ENCODE measurements around the gene GPR108.

- TF ChIP-seq EZH2 (IDR thresholded peaks at IDR 0.05; ENCODE audit: low read length), result no peak
- TF ChIP-seq CTCF (optimal IDR thresholded peaks at IDR 0.05 in 1 of 3, IDR thresholded peaks at IDR 0.05 in 1 of 3, conservative IDR thresholded peaks at IDR 0.05 in 1 of 3; ENCODE audit: extremely low read depth in 1 of 3, insufficient read depth in 2 of 3, low read length in 3 of 3), result no peak
Observed at GRCh38 chr19:6692027-6692426, 45.4 kb downstream of the GPR108 start.

Data from keratinocyte (primary cell).